ENCODE results near the gene TRAPPC4. TPM values are rescaled to one million over a fixed set of nuclear protein-coding genes. Genes with fewer than 3 reads are reported as not detected.

Gene TRAPPC4
- total RNA-seq, 6 experiments from 2014 or later, result 71.7 to 92.6 (median 81.4) TPM

GRCh38 chr11:118996926-118997626 is 21.5 kb upstream of the TRAPPC4 start:
- no peak for DNase-seq
- Mint-ChIP-seq H3K9me3 (no peaks in the 10 kb centered on the region), H3K4me3 (peak overlapping the region; percentile 90), H3K27me3 (ENCODE audit: insufficient read depth) (no peaks in the 10 kb centered on the region; the same call in 1 of the 2 replicates), H3K4me1 (ENCODE audit: low read depth) (peaks cover 43% of the 10 kb centered on the region), H3K36me3 (ENCODE audit: low read depth) (peaks cover 23% of the 10 kb centered on the region), H3K27ac (peak overlapping the region; percentile 88)
- peak; percentile 57 for TF ChIP-seq CTCF (IDR thresholded peaks at IDR 0.05)

GRCh38 chr11:118997627-118998387 is 20.8 kb upstream of the TRAPPC4 start, which contains the start of gene CENATAC:
TSS of gene CENATAC (plus strand) at chr11:118998138. CDS start at chr11:118998198, 60 bp downstream.
- peak; percentile 78 for DNase-seq
- H3K9me3 Mint-ChIP-seq, result no peaks in the 10 kb centered on the region
- peak; percentile 7; the same call in 1 of the 2 replicates for TF ChIP-seq CTCF (IDR thresholded peaks at IDR 0.05)

GRCh38 chr11:118998388-118998717 is 20.2 kb upstream of the TRAPPC4 start:
- peak overlapping the region; percentile 88 for H3K27ac Mint-ChIP-seq
- peaks cover 43% of the 10 kb centered on the region for H3K4me1 Mint-ChIP-seq (ENCODE audit: low read depth)
- no peak for TF ChIP-seq CTCF (IDR thresholded peaks at IDR 0.05)
- H3K4me3 Mint-ChIP-seq, result peak overlapping the region; percentile 90
- H3K36me3 Mint-ChIP-seq (ENCODE audit: low read depth), result peaks cover 29% of the 10 kb centered on the region
- H3K9me3 Mint-ChIP-seq, result no peaks in the 10 kb centered on the region
- DNase-seq, result no peak
- H3K27me3 Mint-ChIP-seq (ENCODE audit: insufficient read depth), result no peaks in the 10 kb centered on the region; the same call in 1 of the 2 replicates

More at GRCh38 chr11:118997627-118998387, 20.8 kb upstream of the TRAPPC4 start, which contains the start of gene CENATAC:
- Mint-ChIP-seq H3K27ac (peak within 1 kb of the TSS; percentile 88), H3K4me1 (ENCODE audit: low read depth) (peaks cover 43% of the 10 kb centered on the region), H3K27me3 (ENCODE audit: insufficient read depth) (no peaks in the 10 kb centered on the region; the same call in 1 of the 2 replicates), H3K36me3 (ENCODE audit: low read depth) (peaks cover 24% of the 10 kb centered on the region), H3K4me3 (peak within 1 kb of the TSS; percentile 90)

GRCh38 chr11:118998822-118999221 is 19.7 kb upstream of the TRAPPC4 start:
- peaks cover 43% of the 10 kb centered on the region for H3K4me1 Mint-ChIP-seq (ENCODE audit: low read depth)
- peaks cover 31% of the 10 kb centered on the region for H3K36me3 Mint-ChIP-seq (ENCODE audit: low read depth)

More at GRCh38 chr11:118998822-118999221, 19.7 kb upstream of the TRAPPC4 start:
- peak overlapping the region; percentile 90 for H3K4me3 Mint-ChIP-seq
- no peaks in the 10 kb centered on the region for H3K9me3 Mint-ChIP-seq
- DNase-seq, result peak; percentile 81
- H3K27ac Mint-ChIP-seq, result peak overlapping the region; percentile 88
- H3K27me3 Mint-ChIP-seq (ENCODE audit: insufficient read depth), result no peaks in the 10 kb centered on the region; the same call in 1 of the 2 replicates
- TF ChIP-seq CTCF (IDR thresholded peaks at IDR 0.05), result no peak
